Heart right ventricle (tissue), 16 donors: ENCODE results near the gene ID2. TPM values are rescaled to one million over a fixed set of nuclear protein-coding genes. Genes with fewer than 3 reads are reported as not detected.

ENCODE experiments used
- ATAC-seq, 8 donors: fragments of 200-7000 bp; cut with Tn5 transposase; one replicate each; pipeline ENCODE4 v1.9.1; 2020; ENCODE audit warnings: mild to moderate bottlenecking in 8 of 8, moderate library complexity in 8 of 8, moderate number of reproducible peaks in 1 of 8
- DNase-seq, 2 donors: peaks; one replicate each; pipeline ENCODE4 v3.0.0-alpha.2; 2020
- H3K27ac ChIP-seq, 10 donors: fragments of 200-600 bp; sonication (generic) in 2 of 10; one replicate each; pipeline versions ENCODE4 v1.5.0 to v1.8.0; 2020 to 2022; ENCODE audit warnings: mild to moderate bottlenecking in 3 of 10
- H3K27me3 ChIP-seq, 7 donors: fragments of 200-600 bp; one replicate each; pipeline ENCODE4 v1.8.0; 2021 to 2022; ENCODE audit warnings: mild to moderate bottlenecking in 2 of 7
- H3K36me3 ChIP-seq, 9 donors: fragments of 200-600 bp; sonication (generic) in 1 of 9; one replicate each; pipeline versions ENCODE4 v1.5.0 to v1.8.0; 2020 to 2022; ENCODE audit warnings: mild to moderate bottlenecking in 2 of 9
- H3K4me1 ChIP-seq, 9 donors: fragments of 200-600 bp; sonication (generic) in 1 of 9; one replicate each; pipeline versions ENCODE4 v1.5.0 to v1.8.0; 2020 to 2022; ENCODE audit warnings: mild to moderate bottlenecking in 4 of 9
- H3K4me3 ChIP-seq, 10 donors: fragments of 200-600 bp; sonication (generic) in 2 of 10; one replicate each; pipeline versions ENCODE4 v1.5.0 to v1.8.0; 2020 to 2022; ENCODE audit warnings: mild to moderate bottlenecking in 7 of 10, moderate library complexity in 2 of 10
- H3K9me3 ChIP-seq, 11 donors: fragments of 200-600 bp in 10 of 11; sonication (generic) in 2 of 11; one replicate each; pipeline versions ENCODE4 v1.5.0 to v1.8.0; 2013 to 2022; ENCODE audit warnings: mild to moderate bottlenecking in 2 of 11, control low read depth in 1 of 11, moderate library complexity in 1 of 11
- WGBS, 2 donors: extraction: QIAGEN DNeasy Blood & Tissue Kit; methylation state at CpG; one replicate each; pipeline ENCODE4 v1.1.7; 2013; ENCODE audit warnings: inconsistent platforms in 1 of 2; 5-methylcytosine and 5-hydroxymethylcytosine counted together
- intact Hi-C, 10 donors: fragments of 100-400 bp; cut with DNase I; formaldehyde crosslinking; loops; one replicate each; pipeline versions ENCODE4 v1.11.1 to v1.14.2; 2022
- polyA plus RNA-seq, 2 donors: library from polyadenylated mRNA; stranded (reverse); fragments of 200-250 nt; gene quantifications; one replicate each; pipeline ENCODE4 v1.2.3, GENCODE V29; 2013
- total RNA-seq, 10 donors: library from RNA; stranded (reverse); fragmentation: NEBNext Ultra II Directional in 3 of 10; extraction: Animal tissue kit (Norgen Biotek cat#: 25700) in 3 of 10; gene quantifications; one replicate each; pipeline versions ENCODE4 v1.2.1 to v1.2.4, GENCODE V29; 2021 to 2023
- TF ChIP-seq, protein P1 (sequence below), 9 donors: fragments of 200-600 bp; sonication (generic) in 2 of 9; IDR thresholded peaks; one replicate each; pipeline versions ENCODE4 v1.5.0 to v1.8.0; 2021 to 2022; ENCODE audit warnings: antibody characterized with exemption in 9 of 9, mild to moderate bottlenecking in 5 of 9, moderate library complexity in 1 of 9
- donor health status: Arrhythmogenic right ventricular cardiomyopathy.
- donor health status: ischemic (EF 13 %, LVEDD 7.1; RV severe dilation, severe dysfunction).
- donor health status: healthy with polysubstance abuse.
- donor health status: DM: no; HTN: yes; CAD: no.
- donor health status: DM: no; HTN: no; CAD: no.
- donor health status: ischemic (EF 25% LVEDD 6.9; RV normal size, moderate dysfunction).
- donor health status: ischemic (EF 25% LVEDD 5.7; RV mildly dilated, moderate dysfunction).
- donor health status: healthy.
- donor health status: DM: yes; HTN: yes; CAD: no.
- donor health status: Ischemic cardiomyopathy.
- donor health status: ischemic (EF 35%, LVEDD 5.7; RV mildly dilated, moderate dysfunction).
- donor health status: nonischemic (EF 11% LVEDD 7.7; RV severe dilation, severe dysfunction).
- donor health status: DM: yes; HTN: yes; CAD: no.
- donor health status: PGD.
- donor health status: ischemic (EF 29% LVEDD 5.4; RV normal size, mild dysfunction).
- donor health status: nonischemic (EF 23%, LVEDD 6.1; RV moderate dilation, normal function).

Gene ID2
- total and polyA plus RNA-seq, 12 donors: 20.8 to 113 (median 28.5) TPM

DNA sequence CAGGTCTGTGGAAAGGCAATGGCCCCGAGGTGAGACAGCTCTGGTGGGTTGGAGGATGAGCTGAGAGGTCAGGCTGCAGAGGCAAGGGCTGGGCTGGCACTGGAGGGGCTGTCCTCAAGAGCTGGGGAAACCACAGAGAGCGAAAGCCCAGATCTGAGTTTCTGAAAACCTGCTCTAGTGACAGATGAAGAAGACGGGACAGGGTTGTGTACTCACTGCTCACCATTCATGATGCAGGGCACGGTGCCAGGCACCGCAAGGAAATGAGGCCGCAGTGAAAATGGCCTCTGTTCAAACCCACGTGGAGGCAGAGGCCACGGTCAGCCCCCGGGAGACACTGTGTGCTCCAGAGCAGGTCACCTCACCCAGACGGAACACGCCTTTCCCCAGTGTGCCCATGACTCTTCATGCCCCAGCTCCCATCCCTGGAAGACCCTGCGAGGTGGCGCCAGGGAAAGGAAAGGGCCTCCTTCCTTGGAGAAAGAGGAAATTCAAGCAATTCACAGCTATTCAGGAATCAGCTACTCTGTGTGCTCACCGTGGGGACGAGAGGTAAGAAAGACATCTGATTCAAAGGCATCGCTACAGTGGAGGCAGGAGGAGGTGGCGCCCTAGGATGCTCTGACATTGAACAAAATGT lies 24.3 kb upstream of the ID2 start:
- no peak for DNase-seq
- Histone ChIP-seq H3K4me3 (no peak overlapping the region), H3K9me3 (no peaks in the 10 kb centered on the region), H3K36me3 (no peaks in the 10 kb centered on the region), H3K27ac (no peak overlapping the region), H3K27me3 (no peaks in the 10 kb centered on the region), H3K4me1 (peaks cover 0 to 20% (median 10%) of the 10 kb centered on the region in 9 donors)
- 82 to 89% methylated on average over 17 of the region's 17 CpGs for WGBS, 2 donors
- ATAC-seq: no peak
- intact Hi-C loops: no loop called here
- TF ChIP-seq, protein P1, sequence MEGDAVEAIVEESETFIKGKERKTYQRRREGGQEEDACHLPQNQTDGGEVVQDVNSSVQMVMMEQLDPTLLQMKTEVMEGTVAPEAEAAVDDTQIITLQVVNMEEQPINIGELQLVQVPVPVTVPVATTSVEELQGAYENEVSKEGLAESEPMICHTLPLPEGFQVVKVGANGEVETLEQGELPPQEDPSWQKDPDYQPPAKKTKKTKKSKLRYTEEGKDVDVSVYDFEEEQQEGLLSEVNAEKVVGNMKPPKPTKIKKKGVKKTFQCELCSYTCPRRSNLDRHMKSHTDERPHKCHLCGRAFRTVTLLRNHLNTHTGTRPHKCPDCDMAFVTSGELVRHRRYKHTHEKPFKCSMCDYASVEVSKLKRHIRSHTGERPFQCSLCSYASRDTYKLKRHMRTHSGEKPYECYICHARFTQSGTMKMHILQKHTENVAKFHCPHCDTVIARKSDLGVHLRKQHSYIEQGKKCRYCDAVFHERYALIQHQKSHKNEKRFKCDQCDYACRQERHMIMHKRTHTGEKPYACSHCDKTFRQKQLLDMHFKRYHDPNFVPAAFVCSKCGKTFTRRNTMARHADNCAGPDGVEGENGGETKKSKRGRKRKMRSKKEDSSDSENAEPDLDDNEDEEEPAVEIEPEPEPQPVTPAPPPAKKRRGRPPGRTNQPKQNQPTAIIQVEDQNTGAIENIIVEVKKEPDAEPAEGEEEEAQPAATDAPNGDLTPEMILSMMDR (IDR thresholded peaks at IDR 0.05): no peak

DNA sequence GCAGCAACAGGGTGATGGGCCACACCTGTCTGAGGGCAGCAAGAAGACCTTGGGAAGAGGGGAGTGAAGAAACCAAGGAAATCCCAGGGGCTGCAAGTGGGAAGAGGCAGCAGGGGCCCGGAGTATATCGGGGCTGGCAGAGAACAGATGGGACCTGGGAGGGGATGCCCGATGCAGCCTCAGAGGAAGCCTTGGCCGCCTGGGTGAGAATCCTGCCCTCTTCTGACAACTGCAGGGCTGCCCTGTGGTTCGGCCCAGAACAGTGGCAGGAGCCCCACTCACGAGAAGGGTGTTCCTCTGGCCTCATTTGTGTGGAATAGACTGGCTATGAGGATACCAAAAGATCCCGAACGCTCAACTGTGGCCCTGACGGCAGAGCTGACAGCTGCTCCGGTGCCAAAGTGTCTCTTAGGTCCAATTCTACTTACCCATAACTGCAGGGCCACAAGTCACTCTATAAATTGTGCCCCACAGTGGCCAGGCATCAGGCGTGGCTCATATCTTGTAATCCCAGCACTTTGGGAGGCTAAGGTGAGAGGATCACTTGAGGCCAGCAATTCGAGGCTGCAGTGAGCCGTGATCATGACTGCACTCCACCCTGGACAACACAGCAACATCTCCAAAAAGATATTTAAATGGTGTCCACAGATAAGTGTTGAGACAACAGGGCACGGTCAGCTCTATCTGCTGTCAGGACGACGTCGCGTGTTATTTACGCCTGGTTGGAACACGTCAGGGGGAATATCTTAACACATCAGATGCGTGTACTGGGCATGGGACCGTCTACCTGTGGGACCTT lies 23.6 kb upstream of the ID2 start:
- Histone ChIP-seq H3K4me1 (peaks cover 0 to 20% (median 10%) of the 10 kb centered on the region in 9 donors), H3K27me3 (no peaks in the 10 kb centered on the region), H3K4me3 (no peak overlapping the region), H3K9me3 (no peaks in the 10 kb centered on the region), H3K36me3 (no peaks in the 10 kb centered on the region), H3K27ac (no peak overlapping the region)
- intact Hi-C loops: no loop called here
- TF ChIP-seq, protein P1 (IDR thresholded peaks at IDR 0.05): no peak
- ATAC-seq: no peak
- WGBS, 2 donors: 96 to 98% methylated on average over 22 of the region's 22 CpGs
- no peak for DNase-seq

DNA sequence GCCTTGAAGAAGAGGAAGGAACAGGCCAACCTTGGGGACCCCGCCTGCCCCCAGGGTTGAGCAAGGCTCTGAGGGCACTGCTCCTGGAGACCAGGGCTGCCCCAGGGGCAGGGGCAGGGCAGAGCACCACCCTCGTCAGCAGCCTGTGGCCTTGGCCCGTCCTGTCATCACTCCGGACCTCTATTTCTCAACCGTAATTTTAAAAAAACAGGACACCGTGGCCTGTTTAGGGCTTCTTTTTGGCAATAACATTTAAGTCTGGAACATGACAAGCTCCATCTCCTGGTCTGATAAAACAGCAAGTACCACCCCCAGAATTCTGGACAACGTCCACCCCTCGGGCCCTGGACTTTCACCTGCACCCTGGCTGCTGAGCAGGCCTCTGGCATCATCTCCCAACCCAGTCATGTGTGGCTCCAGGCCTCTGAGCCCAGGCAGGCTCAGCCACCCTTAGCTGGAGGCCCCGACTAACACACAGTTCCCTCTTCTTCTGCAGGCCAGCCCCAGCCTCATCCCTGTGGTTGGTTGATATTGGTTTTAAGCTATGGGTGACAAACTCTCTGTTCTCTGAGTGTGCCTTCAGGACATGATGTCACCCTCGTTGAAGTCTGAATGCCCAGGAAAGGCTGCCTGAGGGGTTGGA lies 22.6 kb upstream of the ID2 start:
- Histone ChIP-seq H3K27ac (no peak overlapping the region), H3K27me3 (no peaks in the 10 kb centered on the region), H3K9me3 (no peaks in the 10 kb centered on the region), H3K4me1 (peaks cover 0 to 20% (median 10%) of the 10 kb centered on the region in 9 donors), H3K36me3 (no peaks in the 10 kb centered on the region), H3K4me3 (no peak overlapping the region)
- 77 to 83% methylated on average over 10 of the region's 10 CpGs for WGBS, 2 donors
- DNase-seq: no peak
- intact Hi-C loops: no loop called here
- TF ChIP-seq, protein P1 (IDR thresholded peaks at IDR 0.05): no peak
- ATAC-seq: peak in 3 of 8 donors; percentile 13 to 33 (median 18)

DNA sequence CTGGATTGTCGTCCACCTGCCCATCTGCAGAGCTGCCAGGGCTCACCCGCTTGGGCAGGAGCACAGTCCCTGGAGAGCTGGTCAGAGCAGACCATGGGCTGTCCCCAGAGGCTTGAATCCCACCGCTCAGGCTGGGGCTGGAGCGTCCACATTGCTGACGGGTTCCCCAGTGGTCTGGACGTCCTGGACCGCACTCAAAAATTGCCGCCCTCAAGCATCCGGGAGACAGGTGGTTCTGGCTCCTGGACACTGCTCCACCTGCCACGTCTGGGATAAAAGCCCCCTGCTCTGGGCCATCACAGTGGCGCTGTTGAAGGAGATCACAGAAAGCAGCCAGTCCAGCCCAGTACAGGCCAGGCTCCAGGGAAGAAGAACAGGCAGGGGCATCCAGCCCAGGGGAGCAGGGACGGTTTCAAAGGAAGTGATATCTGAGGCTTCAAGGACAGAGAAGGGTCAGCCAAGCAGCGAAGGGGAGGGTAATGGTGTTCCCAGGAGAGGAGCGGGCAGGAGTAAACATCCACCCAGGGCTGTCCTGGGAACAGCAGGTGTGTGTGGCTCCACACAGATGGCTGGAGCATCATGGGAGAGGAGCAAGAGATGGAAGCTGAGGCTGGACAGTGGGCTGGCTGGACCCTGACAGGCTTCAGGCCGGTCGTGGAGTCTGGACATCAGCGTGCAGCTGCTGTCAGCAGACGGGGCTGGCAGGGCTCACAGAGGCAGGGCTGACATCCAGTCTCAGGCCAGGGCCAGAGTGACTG lies 21.9 kb upstream of the ID2 start:
- WGBS, 2 donors: 50 to 52% methylated on average over 18 of the region's 18 CpGs
- H3K4me1 ChIP-seq: peaks cover 0 to 20% (median 10%) of the 10 kb centered on the region in 9 donors
- no peak overlapping the region for H3K4me3 ChIP-seq
- peak overlapping the region in 2 of 10 donors; percentile 1 to 22 for H3K27ac ChIP-seq
- ATAC-seq (peak; percentile 29 to 83 (median 44)), DNase-seq (no peak)
- H3K27me3 ChIP-seq: no peaks in the 10 kb centered on the region
- H3K9me3 ChIP-seq: no peaks in the 10 kb centered on the region
- intact Hi-C loops: loop anchor here in 1 of 10 donors (5.0 kb wide), 1 partner anchor 38 kb away; no protein-coding TSS in a partner anchor
- no peaks in the 10 kb centered on the region for H3K36me3 ChIP-seq
- TF ChIP-seq, protein P1 (IDR thresholded peaks at IDR 0.05): no peak
